Endothelial cell (in vitro differentiated cells): Measurements from ENCODE around the gene MYH1. TPM values are rescaled to one million over a fixed set of nuclear protein-coding genes. Genes with fewer than 3 reads are reported as not detected.

Experiments used
- DNase-seq: peaks from one replicate; pipeline ENCODE4 v3.0.0; 2021; ENCODE audit warnings: low spot score
- H3K27ac Mint-ChIP-seq: one replicate; pipeline ENCODE4 v1.8.0; 2021; ENCODE audit warnings: mixed read lengths, inconsistent platforms; ENCODE audit not compliant: unreplicated experiment
- H3K27me3 Mint-ChIP-seq: one replicate; pipeline ENCODE4 v1.8.0; 2021; ENCODE audit warnings: mild to moderate bottlenecking, moderate library complexity, mixed read lengths, inconsistent platforms; ENCODE audit not compliant: unreplicated experiment
- H3K36me3 Mint-ChIP-seq: one replicate; pipeline ENCODE4 v1.8.0; 2021; ENCODE audit warnings: mild to moderate bottlenecking, low read depth, mixed read lengths, inconsistent platforms; ENCODE audit not compliant: unreplicated experiment
- H3K4me1 Mint-ChIP-seq: one replicate; pipeline ENCODE4 v1.8.0; 2021; ENCODE audit warnings: mild to moderate bottlenecking, mixed read lengths, inconsistent platforms; ENCODE audit not compliant: unreplicated experiment
- H3K4me3 Mint-ChIP-seq: one replicate; pipeline ENCODE4 v1.8.0; 2021; ENCODE audit warnings: mild to moderate bottlenecking, mixed read lengths, inconsistent platforms; ENCODE audit not compliant: unreplicated experiment
- H3K9me3 Mint-ChIP-seq: one replicate; pipeline ENCODE4 v1.8.0; 2021; ENCODE audit warnings: mixed read lengths, inconsistent platforms; ENCODE audit not compliant: unreplicated experiment
- total RNA-seq: library from RNA; stranded (reverse); fragmentation: NEBNext Ultra II Directional; extraction: Animal tissue kit (Norgen Biotek cat#: 25700); gene quantifications from one replicate; pipeline ENCODE4 v1.2.1, GENCODE V29; 2021; ENCODE audit not compliant: unreplicated experiment
- TF ChIP-seq, protein P1 (sequence below): fragments of 200-600 bp; sonication (generic); IDR thresholded peaks from one replicate; pipeline ENCODE4 v1.5.0; 2021; ENCODE audit warnings: antibody characterized with exemption; ENCODE audit not compliant: unreplicated experiment

The MYH1 gene
- total RNA-seq, 1 donor from 2014 or later, result not detected

DNA sequence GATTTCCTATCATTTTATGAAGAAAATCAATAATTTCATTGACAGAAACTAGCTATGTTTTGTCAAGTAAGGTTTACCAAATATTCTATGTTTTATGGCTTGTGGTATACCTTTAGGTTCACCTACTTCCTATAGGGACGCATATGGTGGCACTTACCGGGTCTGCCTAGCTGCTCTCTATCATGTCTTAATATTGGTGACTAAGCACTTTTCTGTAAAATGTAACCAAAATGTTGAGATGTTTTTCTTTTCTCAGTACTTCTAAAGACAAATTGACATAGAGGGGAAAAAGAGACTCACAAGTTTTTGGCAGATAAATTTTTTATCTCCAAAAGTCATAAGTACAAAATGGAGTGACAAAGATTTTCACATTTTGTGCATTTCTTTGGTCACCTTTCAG is 26.3 kb downstream of the MYH1 start:
- no peak for DNase-seq
- Mint-ChIP-seq H3K4me3 (no peak overlapping the region), H3K36me3 (peaks cover 4% of the 10 kb centered on the region), H3K9me3 (no peaks in the 10 kb centered on the region), H3K27me3 (no peaks in the 10 kb centered on the region), H3K4me1 (no peaks in the 10 kb centered on the region), H3K27ac (no peak overlapping the region)
- TF ChIP-seq, protein P1, sequence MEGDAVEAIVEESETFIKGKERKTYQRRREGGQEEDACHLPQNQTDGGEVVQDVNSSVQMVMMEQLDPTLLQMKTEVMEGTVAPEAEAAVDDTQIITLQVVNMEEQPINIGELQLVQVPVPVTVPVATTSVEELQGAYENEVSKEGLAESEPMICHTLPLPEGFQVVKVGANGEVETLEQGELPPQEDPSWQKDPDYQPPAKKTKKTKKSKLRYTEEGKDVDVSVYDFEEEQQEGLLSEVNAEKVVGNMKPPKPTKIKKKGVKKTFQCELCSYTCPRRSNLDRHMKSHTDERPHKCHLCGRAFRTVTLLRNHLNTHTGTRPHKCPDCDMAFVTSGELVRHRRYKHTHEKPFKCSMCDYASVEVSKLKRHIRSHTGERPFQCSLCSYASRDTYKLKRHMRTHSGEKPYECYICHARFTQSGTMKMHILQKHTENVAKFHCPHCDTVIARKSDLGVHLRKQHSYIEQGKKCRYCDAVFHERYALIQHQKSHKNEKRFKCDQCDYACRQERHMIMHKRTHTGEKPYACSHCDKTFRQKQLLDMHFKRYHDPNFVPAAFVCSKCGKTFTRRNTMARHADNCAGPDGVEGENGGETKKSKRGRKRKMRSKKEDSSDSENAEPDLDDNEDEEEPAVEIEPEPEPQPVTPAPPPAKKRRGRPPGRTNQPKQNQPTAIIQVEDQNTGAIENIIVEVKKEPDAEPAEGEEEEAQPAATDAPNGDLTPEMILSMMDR, result no peak

DNA sequence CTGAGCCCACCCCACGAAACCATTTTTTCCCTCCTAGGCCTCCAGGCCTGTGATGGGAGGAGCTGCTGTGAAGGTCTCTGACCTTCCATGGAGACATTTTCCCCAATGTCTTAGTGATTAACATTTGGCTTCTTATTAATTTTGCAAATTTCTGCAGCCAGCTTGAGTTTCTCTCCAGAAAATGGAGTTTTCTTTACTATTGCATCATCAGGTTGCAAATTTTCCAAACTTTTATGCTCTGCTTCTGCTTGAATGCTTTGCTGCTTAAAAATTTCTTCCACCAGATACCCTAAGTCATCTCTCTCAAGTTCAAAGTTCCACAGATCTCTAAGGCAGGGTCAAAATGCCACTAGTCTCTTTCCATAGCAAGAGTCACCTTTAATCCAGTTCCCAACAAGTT is 36.1 kb downstream of the MYH1 start:
- Mint-ChIP-seq H3K27ac (no peak overlapping the region), H3K36me3 (peaks cover 15% of the 10 kb centered on the region), H3K4me3 (no peak overlapping the region), H3K9me3 (peaks cover 10% of the 10 kb centered on the region), H3K27me3 (no peaks in the 10 kb centered on the region), H3K4me1 (no peaks in the 10 kb centered on the region)
- TF ChIP-seq, protein P1, result no peak
- DNase-seq, result no peak

DNA sequence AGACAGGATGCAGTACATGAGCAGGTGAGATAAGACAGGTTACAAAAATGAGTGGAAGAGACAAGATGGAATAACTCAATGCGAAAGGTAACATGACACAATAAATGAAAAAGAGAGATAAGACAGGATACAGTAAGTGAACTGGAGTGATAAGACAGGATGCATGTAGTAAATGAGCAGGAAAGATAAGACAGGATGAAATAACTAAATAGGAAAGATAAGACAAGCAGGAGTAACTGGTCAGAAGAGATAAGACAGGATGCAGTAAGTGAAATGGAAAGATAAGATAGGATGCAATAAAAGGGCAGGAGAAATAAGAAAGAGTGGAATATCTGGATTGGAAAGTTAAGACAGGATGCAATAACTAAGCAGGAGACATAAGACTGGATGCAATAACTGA is 40.6 kb downstream of the MYH1 start:
- no peak overlapping the region for H3K27ac Mint-ChIP-seq
- no peak for DNase-seq
- H3K27me3 Mint-ChIP-seq, result no peaks in the 10 kb centered on the region
- H3K36me3 Mint-ChIP-seq, result peaks cover 7% of the 10 kb centered on the region
- TF ChIP-seq, protein P1, result no peak
- no peaks in the 10 kb centered on the region for H3K9me3 Mint-ChIP-seq
- H3K4me3 Mint-ChIP-seq, result no peak overlapping the region
- H3K4me1 Mint-ChIP-seq, result no peaks in the 10 kb centered on the region

DNA sequence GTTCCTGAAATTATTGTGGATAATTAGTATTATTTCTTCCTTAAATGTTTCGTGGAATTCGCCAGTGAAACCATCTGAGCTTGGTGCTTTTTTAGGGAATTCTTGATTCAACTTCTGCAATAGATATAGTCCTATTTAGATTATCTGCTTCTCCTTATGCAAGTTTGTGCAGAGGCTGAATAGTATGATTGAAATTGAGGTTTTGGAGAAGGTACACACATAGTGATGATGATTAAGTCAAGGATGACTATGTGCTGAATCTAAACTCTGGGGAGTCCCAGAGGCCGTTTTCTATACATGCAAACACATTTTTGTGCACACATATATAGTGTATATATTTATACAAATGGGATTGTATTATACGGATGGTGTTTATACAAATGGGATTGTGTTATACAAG is 43.8 kb downstream of the MYH1 start:
- H3K9me3 Mint-ChIP-seq, result no peaks in the 10 kb centered on the region
- H3K4me3 Mint-ChIP-seq, result no peak overlapping the region
- H3K27ac Mint-ChIP-seq, result no peak overlapping the region
- H3K27me3 Mint-ChIP-seq, result no peaks in the 10 kb centered on the region
- TF ChIP-seq, protein P1, result no peak
- no peak for DNase-seq
- no peaks in the 10 kb centered on the region for H3K4me1 Mint-ChIP-seq
- H3K36me3 Mint-ChIP-seq, result no peaks in the 10 kb centered on the region

DNA sequence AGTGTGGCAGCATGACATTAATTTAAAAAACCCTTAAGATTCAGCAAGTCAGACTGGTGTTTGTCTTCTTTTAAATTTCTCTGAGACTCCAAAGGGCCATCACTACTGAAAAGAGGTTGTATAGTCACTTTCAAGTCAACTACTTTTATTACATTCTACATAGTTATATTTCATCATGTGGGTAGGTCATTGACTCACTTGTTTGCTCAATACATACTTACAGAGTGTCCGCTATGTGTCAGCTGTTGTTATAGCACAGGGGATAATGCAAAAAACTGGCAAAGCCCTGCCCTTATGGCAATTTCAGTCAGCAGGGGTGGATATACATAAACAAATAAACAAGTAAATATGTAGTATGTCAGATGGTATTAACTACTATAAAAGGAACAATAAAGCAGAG is 46.5 kb downstream of the MYH1 start:
- no peak for DNase-seq
- H3K4me3 Mint-ChIP-seq, result no peak overlapping the region
- no peaks in the 10 kb centered on the region for H3K9me3 Mint-ChIP-seq
- no peak overlapping the region for H3K27ac Mint-ChIP-seq
- H3K4me1 Mint-ChIP-seq, result no peaks in the 10 kb centered on the region
- no peaks in the 10 kb centered on the region for H3K36me3 Mint-ChIP-seq
- no peaks in the 10 kb centered on the region for H3K27me3 Mint-ChIP-seq
- TF ChIP-seq, protein P1, result no peak
